OCI-LY3 (cell line): Measurements from ENCODE around the gene CAB39.

ENCODE experiments used
- CTCF ChIP-seq: fragments of 200-600, 300-600 bp; sonication (generic); IDR thresholded peaks from 2 replicates; pipeline ENCODE4 v1.5.1; 2014; ENCODE audit warnings: antibody characterized with exemption, low read length, low read depth
- EZH2phosphoT487 ChIP-seq: fragments of 200-600 bp; shearing (Covaris generic); IDR thresholded peaks from 2 replicates; pipeline ENCODE4 v1.6.1; 2018; ENCODE audit warnings: antibody characterized with exemption, mixed run types, low read depth

GRCh38 chr2:230773039-230773773, 60.6 kb downstream of the CAB39 start:
- TF ChIP-seq CTCF (no peak), EZH2phosphoT487 (no peak)
